ENCODE measurements around the gene HOXA11. TPM values are rescaled to one million over a fixed set of nuclear protein-coding genes. Genes with fewer than 3 reads are reported as not detected.

The HOXA11 gene
- polyA plus RNA-seq, 6 donors from 2014 or later = not detected

DNA sequence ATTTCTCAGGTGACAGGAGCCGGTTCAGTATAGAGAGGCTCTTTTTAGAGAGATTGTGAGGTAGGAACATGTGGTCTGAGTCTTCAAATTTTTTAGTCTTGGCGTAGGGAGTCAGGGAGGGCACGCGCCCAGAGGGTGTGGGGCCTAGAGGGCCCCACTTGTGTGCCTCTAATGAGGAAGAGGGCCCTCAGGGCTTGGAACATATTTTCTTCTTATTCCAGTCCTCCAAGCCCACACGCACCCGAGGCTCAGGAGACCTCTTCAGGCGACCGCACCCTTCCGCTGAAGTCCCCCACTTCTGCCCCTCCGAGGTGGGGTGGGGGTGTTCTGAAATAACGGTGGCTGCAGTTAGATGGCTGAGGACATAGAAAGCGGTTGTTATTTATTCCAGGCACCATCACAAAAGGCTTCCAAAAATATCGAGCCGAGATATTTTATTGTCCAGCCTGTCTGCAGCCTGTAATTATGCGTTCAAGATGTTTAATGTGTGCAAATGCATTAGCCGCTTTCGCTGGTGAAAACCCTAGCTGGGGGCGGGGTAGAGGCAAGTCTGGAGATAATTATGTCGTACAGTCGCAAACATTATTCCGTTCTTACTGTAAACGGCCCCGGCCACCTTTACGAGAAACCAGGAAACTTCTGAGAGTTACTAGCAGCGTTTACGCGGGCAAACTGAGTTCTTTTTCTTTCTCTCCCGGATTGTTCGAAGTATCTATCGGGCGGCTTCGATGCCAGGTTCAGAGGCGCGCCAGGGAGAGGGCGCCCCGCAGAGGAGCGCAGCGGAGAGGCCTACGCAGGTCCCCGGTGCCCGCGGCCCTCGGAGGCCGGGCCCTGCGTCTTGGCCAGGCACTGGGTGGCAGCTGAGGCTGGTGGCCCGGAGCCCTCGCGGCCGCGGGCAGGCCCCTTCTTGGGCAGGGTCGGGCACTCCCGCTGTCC, 27.7 kb upstream of the HOXA11 start:
- Mint-ChIP-seq H3K27me3 (peaks cover 88 to 97% (median 96%) of the 10 kb centered on the region in 3 donors), H3K4me1 (peaks cover 10 to 28% (median 15%) of the 10 kb centered on the region in 3 donors), H3K9me3 (no peaks in the 10 kb centered on the region), H3K4me3 (peak overlapping the region in 4 of 8 donors; percentile 5 to 49 (median 24)), H3K27ac (peak overlapping the region in 2 of 6 donors; percentile 18 to 67), H3K36me3 (peaks cover 0 to 7% of the 10 kb centered on the region in 2 donors)
- DNase-seq (no peak), ATAC-seq (ENCODE audit: low read depth in 2 of 2) (no peak)

DNA sequence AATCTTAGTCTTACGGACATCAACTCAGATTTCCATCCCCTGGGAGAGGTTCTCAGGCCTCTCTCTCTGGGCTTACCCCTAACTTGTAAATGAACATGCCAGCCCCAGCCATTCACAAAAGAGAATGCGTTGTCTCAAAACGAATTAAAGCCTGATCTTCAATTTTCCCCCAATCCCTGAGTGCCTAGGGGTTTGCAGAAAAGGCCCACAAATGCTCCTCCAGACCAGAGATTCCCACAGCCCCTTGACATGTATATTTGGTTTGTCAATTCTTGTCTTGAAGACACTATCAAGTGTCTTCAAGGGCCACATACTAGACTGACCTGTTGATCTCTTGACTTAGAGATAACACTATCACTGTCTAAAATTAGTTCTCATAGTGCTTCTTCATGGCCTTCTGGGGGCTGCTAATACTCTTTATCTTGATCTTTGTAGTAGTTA, 26.8 kb upstream of the HOXA11 start:
- ATAC-seq (ENCODE audit: low read depth in 2 of 2) (no peak), DNase-seq (no peak)
- H3K4me1 Mint-ChIP-seq = peaks cover 10 to 28% (median 15%) of the 10 kb centered on the region in 3 donors
- H3K36me3 Mint-ChIP-seq = peaks cover 0 to 7% of the 10 kb centered on the region in 2 donors
- H3K4me3 Mint-ChIP-seq = no peak overlapping the region
- H3K27ac Mint-ChIP-seq = no peak overlapping the region
- H3K27me3 Mint-ChIP-seq = peaks cover 90 to 97% (median 96%) of the 10 kb centered on the region in 3 donors
- H3K9me3 Mint-ChIP-seq = no peaks in the 10 kb centered on the region

- peak overlapping the region in 1 of 6 donors; percentile 64 for H3K27ac Mint-ChIP-seq
Measured at GRCh38 chr7:27211084-27211446, 26.0 kb upstream of the HOXA11 start.

DNA sequence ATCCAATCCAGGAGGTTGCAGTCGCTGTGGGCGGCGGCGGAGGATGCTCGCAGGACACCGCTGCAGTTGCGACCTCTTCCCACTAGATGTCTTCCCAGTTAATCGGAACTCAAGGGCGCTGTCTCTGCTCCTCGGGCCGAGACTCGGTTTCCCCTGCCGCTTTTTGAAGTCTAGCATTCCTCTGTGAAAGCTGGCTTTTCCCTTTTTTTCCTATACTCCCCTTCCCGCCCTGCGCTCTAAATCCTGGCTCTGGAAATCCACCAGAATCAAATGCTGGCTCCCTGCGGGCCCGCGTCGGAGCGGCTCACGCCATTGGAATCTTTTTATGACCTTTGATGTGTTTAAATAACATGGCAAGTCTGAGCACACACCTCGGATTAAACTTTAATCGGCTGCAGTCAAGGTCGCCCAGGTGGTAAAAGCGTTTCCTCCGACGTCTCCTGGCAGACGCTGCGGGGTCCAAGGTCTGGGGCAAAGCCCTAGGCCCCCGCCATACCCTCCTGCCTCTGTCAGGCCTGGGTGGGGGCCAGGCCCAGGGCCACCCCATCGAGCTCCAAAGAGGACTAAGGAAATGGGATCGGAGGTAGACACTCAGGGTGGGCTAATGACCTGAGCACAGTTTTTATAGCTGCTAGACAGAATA, 25.5 kb upstream of the HOXA11 start:
- ATAC-seq (ENCODE audit: low read depth in 2 of 2) = peak; percentile 47 to 52
- Mint-ChIP-seq H3K27ac (peak overlapping the region in 1 of 6 donors; percentile 64), H3K4me3 (peak overlapping the region in 7 of 8 donors; percentile 61 to 87 (median 69))

More at GRCh38 chr7:27211084-27211446, 26.0 kb upstream of the HOXA11 start:
- Mint-ChIP-seq H3K4me3 (no peak overlapping the region), H3K36me3 (peaks cover 2 to 7% of the 10 kb centered on the region in 2 donors), H3K4me1 (peaks cover 10 to 28% (median 16%) of the 10 kb centered on the region in 3 donors), H3K9me3 (peaks cover 0 to 7% (median 0%) of the 10 kb centered on the region in 7 donors), H3K27me3 (peaks cover 91 to 97% (median 96%) of the 10 kb centered on the region in 3 donors)
- DNase-seq = no peak
- no peak for ATAC-seq (ENCODE audit: low read depth in 2 of 2)

GRCh38 chr7:27209933-27210440, 25.0 kb upstream of the HOXA11 start:
- ATAC-seq (ENCODE audit: low read depth in 2 of 2) = no peak
- peak overlapping the region in 1 of 6 donors; percentile 64 for H3K27ac Mint-ChIP-seq
- peaks cover 89 to 97% (median 96%) of the 10 kb centered on the region in 3 donors for H3K27me3 Mint-ChIP-seq
- peaks cover 0 to 14% (median 1%) of the 10 kb centered on the region in 7 donors for H3K9me3 Mint-ChIP-seq
- peaks cover 14 to 36% (median 24%) of the 10 kb centered on the region in 3 donors for H3K4me1 Mint-ChIP-seq
- H3K36me3 Mint-ChIP-seq = peaks cover 2 to 5% of the 10 kb centered on the region in 2 donors
- no peak for DNase-seq
- peak overlapping the region in 5 of 8 donors; percentile 61 to 87 (median 69) for H3K4me3 Mint-ChIP-seq

More for the DNA sequence above, 25.5 kb upstream of the HOXA11 start:
- peaks cover 5 to 7% of the 10 kb centered on the region in 2 donors for H3K36me3 Mint-ChIP-seq
- no peak for DNase-seq
- H3K9me3 Mint-ChIP-seq = peaks cover 0 to 12% (median 1%) of the 10 kb centered on the region in 7 donors
- H3K4me1 Mint-ChIP-seq = peaks cover 14 to 33% (median 21%) of the 10 kb centered on the region in 3 donors
- H3K27me3 Mint-ChIP-seq = peaks cover 91 to 97% (median 96%) of the 10 kb centered on the region in 3 donors

- H3K4me3 Mint-ChIP-seq = no peak overlapping the region
- peaks cover 17 to 33% (median 32%) of the 10 kb centered on the region in 3 donors for H3K4me1 Mint-ChIP-seq
- peak overlapping the region in 1 of 6 donors; percentile 59 for H3K27ac Mint-ChIP-seq
- peaks cover 0 to 5% of the 10 kb centered on the region in 2 donors for H3K36me3 Mint-ChIP-seq
- no peak for ATAC-seq (ENCODE audit: low read depth in 2 of 2)
- peaks cover 0 to 18% (median 3%) of the 10 kb centered on the region in 7 donors for H3K9me3 Mint-ChIP-seq
- no peak for DNase-seq
- H3K27me3 Mint-ChIP-seq = peaks cover 89 to 97% (median 96%) of the 10 kb centered on the region in 3 donors
Measured at GRCh38 chr7:27208998-27209397, 24.0 kb upstream of the HOXA11 start.

GRCh38 chr7:27207348-27207985, 22.4 kb upstream of the HOXA11 start:
- H3K4me3 Mint-ChIP-seq = peak overlapping the region in 1 of 8 donors; percentile 62
- H3K27ac Mint-ChIP-seq = no peak overlapping the region
- peaks cover 0 to 20% (median 6%) of the 10 kb centered on the region in 7 donors for H3K9me3 Mint-ChIP-seq
- H3K27me3 Mint-ChIP-seq = peaks cover 87 to 99% (median 96%) of the 10 kb centered on the region in 3 donors
- H3K36me3 Mint-ChIP-seq = peaks cover 0 to 5% of the 10 kb centered on the region in 2 donors
- DNase-seq = no peak
- H3K4me1 Mint-ChIP-seq = peaks cover 14 to 31% (median 23%) of the 10 kb centered on the region in 3 donors
- no peak for ATAC-seq (ENCODE audit: low read depth in 2 of 2)

DNA sequence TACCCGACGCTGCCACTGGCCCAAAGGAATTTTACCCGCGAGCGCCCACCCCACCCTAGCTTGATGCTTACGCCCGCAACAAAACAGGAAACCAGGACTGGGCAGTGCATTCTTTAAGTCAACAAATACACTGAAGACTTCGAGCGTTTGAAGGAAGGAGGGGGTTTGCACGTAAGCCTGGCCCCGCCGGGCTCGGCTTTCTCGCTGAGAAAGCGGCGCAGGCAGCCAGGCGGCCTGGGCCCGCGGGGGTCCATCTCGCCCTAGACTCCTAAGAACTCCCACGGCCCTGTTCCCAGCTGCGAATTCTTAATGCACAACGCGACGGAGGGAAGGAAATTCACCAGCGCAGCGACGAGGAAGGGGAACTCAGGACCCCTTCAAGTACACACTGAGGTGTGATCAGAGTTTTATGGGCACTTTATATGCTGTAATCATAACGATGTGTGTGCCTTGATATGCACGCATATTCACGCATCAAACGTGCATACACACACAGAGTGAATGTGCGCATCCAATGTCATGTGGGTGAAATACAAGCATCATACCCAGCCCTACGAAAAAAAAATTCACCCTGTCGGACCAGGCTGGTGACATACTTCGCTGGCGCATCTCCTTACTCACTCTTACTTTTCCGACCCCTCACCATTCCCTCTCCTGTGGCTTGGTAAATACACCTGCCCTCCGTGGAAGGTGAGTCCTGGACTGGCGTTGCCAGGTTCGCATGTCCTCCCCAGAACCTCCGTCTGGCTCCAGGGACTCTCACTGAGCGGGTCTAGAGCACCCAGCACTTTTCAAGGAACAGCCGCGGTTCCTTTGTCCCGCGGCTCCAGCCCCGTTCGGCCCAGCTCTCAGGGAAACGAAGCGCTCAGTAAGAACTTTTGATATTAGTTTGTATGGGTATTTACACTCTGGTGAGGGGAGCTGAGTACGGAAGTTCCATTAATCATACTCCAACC, 20.6 kb upstream of the HOXA11 start:
- Mint-ChIP-seq H3K27ac (peak overlapping the region in 3 of 6 donors; percentile 76 to 98 (median 95)), H3K4me1 (peaks cover 30 to 45% (median 32%) of the 10 kb centered on the region in 3 donors), H3K4me3 (peak overlapping the region in 5 of 8 donors; percentile 14 to 78 (median 42)), H3K9me3 (peaks cover 0 to 29% (median 9%) of the 10 kb centered on the region in 7 donors), H3K27me3 (peaks cover 92 to 98% (median 96%) of the 10 kb centered on the region in 3 donors), H3K36me3 (peaks cover 0 to 5% of the 10 kb centered on the region in 2 donors)
- ATAC-seq (ENCODE audit: low read depth in 2 of 2) (no peak), DNase-seq (no peak)

GRCh38 chr7:27204851-27205322, 19.9 kb upstream of the HOXA11 start:
- ATAC-seq (ENCODE audit: low read depth in 2 of 2) (no peak), DNase-seq (no peak)
- Mint-ChIP-seq H3K27ac (peak overlapping the region in 4 of 6 donors; percentile 12 to 86 (median 50)), H3K27me3 (peaks cover 88 to 98% (median 96%) of the 10 kb centered on the region in 3 donors), H3K36me3 (peaks cover 0 to 5% of the 10 kb centered on the region in 2 donors), H3K4me3 (peak overlapping the region in 6 of 8 donors; percentile 18 to 85 (median 56)), H3K9me3 (peaks cover 0 to 30% (median 9%) of the 10 kb centered on the region in 7 donors), H3K4me1 (peaks cover 28 to 42% (median 33%) of the 10 kb centered on the region in 3 donors)

- H3K9me3 Mint-ChIP-seq = peaks cover 0 to 30% (median 9%) of the 10 kb centered on the region in 7 donors
- ATAC-seq (ENCODE audit: low read depth in 2 of 2) = no peak
- no peak for DNase-seq
- peak overlapping the region in 5 of 6 donors; percentile 52 to 96 (median 86) for H3K27ac Mint-ChIP-seq
- H3K4me3 Mint-ChIP-seq = peak overlapping the region in 2 of 8 donors; percentile 19 to 85
- H3K36me3 Mint-ChIP-seq = peaks cover 0 to 5% of the 10 kb centered on the region in 2 donors
- peaks cover 80 to 96% (median 93%) of the 10 kb centered on the region in 3 donors for H3K27me3 Mint-ChIP-seq
- H3K4me1 Mint-ChIP-seq = peaks cover 30 to 42% (median 36%) of the 10 kb centered on the region in 3 donors
Measured at GRCh38 chr7:27203964-27204594, 19.0 kb upstream of the HOXA11 start.

DNA sequence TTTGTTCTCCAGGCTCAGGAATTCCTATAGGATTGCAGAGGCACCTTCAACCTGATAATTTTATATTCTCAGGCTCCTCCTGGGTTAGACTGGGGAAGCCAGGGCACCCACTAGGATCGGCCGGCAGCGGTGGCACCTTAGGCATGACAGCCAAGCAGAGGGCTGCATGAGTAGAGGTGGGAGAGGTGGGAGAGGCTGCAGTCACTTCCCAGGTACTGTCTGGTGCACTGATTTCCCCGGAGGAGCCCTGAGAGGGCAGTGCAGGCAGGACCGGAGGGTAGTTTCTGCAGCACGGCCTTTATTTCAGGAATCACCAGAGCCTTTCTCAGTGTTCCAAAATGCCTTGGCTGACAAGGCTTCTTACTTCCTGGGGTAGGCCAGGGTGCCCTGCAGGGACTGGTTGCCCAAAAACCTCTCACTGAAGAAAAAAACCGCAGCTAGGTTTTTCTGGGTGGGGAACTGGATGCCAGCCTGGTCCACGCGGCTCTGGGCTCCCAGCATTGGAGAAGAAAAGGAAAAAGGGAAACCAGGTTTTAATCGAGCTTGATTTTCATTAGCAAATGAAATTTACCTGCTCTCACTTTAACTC, 18.4 kb upstream of the HOXA11 start:
- DNase-seq (no peak), ATAC-seq (ENCODE audit: low read depth in 2 of 2) (no peak)
- Mint-ChIP-seq H3K9me3 (peaks cover 0 to 30% (median 9%) of the 10 kb centered on the region in 7 donors), H3K36me3 (peaks cover 0 to 5% of the 10 kb centered on the region in 2 donors), H3K27me3 (peaks cover 75 to 96% (median 93%) of the 10 kb centered on the region in 3 donors), H3K4me1 (peaks cover 30 to 43% (median 42%) of the 10 kb centered on the region in 3 donors), H3K27ac (peak overlapping the region in 2 of 6 donors; percentile 52 to 72), H3K4me3 (peak overlapping the region in 3 of 8 donors; percentile 25 to 85 (median 37))

Measured in naive B cell (primary cell).